IMR-90 (cell line): ENCODE data around the gene BMP2K. TPM values are rescaled to one million over a fixed set of nuclear protein-coding genes. Genes with fewer than 3 reads are reported as not detected.

ENCODE experiments used
- ATAC-seq: fragments of 200-7000 bp; cut with Tn5 transposase; 2 replicates; pipeline ENCODE4 v1.9.1; 2020; ENCODE audit warnings: low read depth, mild to moderate bottlenecking, moderate library complexity
- BruUV-seq: library from RNA; stranded (reverse); fragments of 400-500 nt; replicated peaks from 2 replicates; lab custom pipeline; 2021; lab: Mats Ljungman, UMichigan
- CTCF ChIA-PET: fragments of 300-600 bp; formaldehyde crosslinking; extraction: SDS; loops from one replicate; lab custom pipeline; 2021; ENCODE audit warnings: antibody characterized with exemption; lab: Yijun Ruan, JAX
- POLR2A ChIA-PET: fragments of 300-600 bp; sonication (Branson Sonifier 250); formaldehyde crosslinking; loops from one replicate; lab custom pipeline; 2022; ENCODE audit warnings: antibody characterized with exemption; ENCODE audit not compliant: unreplicated experiment; lab: Charles Lee
- DNase-seq: peaks from one replicate; pipeline ENCODE4 v3.0.0; 2013
- H2AFZ ChIP-seq: replicated peaks from 2 replicates; pipeline ENCODE3; 2013; ENCODE audit warnings: low read length, mild to moderate bottlenecking; ENCODE audit not compliant: poor library complexity
- H2AK5ac ChIP-seq: 2 replicates; pipeline ENCODE4 v1.6.1; 2013; ENCODE audit warnings: low read depth, low read length, inconsistent platforms
- H2AK9ac ChIP-seq: replicated peaks from 2 replicates; pipeline ENCODE3; 2013; ENCODE audit warnings: mild to moderate bottlenecking, low read depth, low read length, moderate library complexity; ENCODE audit not compliant: poor library complexity
- H2BK120ac ChIP-seq: 2 replicates; pipeline ENCODE4 v1.6.1; 2013; ENCODE audit warnings: low read depth, low read length, inconsistent platforms
- H2BK15ac ChIP-seq: 3 replicates; pipeline ENCODE4 v1.6.1; 2013; ENCODE audit warnings: low read depth, low read length, inconsistent platforms
- H2BK20ac ChIP-seq: 2 replicates; pipeline ENCODE4 v1.6.1; 2013; ENCODE audit warnings: low read depth, mild to moderate bottlenecking, inconsistent platforms, low read length, moderate library complexity
- H2BK5ac ChIP-seq: 2 replicates; pipeline ENCODE4 v1.6.1; 2013; ENCODE audit warnings: mild to moderate bottlenecking, low read depth, low read length, inconsistent platforms; ENCODE audit not compliant: poor library complexity, severe bottlenecking
- H3K14ac ChIP-seq: replicated peaks from 2 replicates; pipeline ENCODE4 v1.6.1; 2013; ENCODE audit warnings: low read depth, low read length, inconsistent platforms
- H3K18ac ChIP-seq: 2 replicates; pipeline ENCODE4 v1.6.1; 2013; ENCODE audit warnings: low read depth, low read length, control low read depth
- H3K23ac ChIP-seq: 2 replicates; pipeline ENCODE4 v1.6.1; 2013; ENCODE audit warnings: low read depth, low read length, inconsistent platforms
- H3K27ac ChIP-seq: 2 replicates; pipeline ENCODE4 v1.5.1; 2013; ENCODE audit warnings: mild to moderate bottlenecking, control low read depth, low read length; ENCODE audit not compliant: insufficient read depth
- H3K27me3 ChIP-seq: 2 replicates; pipeline ENCODE4 v1.6.1; 2013; ENCODE audit warnings: low read length; ENCODE audit not compliant: control insufficient read depth, insufficient read depth
- H3K36me3 ChIP-seq: 2 replicates; pipeline ENCODE4 v1.6.1; 2013; ENCODE audit warnings: low read length, mixed read lengths; ENCODE audit not compliant: control insufficient read depth, insufficient read depth
- H3K4ac ChIP-seq: 2 replicates; pipeline ENCODE4 v1.6.1; 2013; ENCODE audit warnings: low read depth, low read length, inconsistent platforms
- H3K4me1 ChIP-seq: 2 replicates; pipeline ENCODE4 v1.6.1; 2013; ENCODE audit warnings: low read length, mixed read lengths; ENCODE audit not compliant: control insufficient read depth, insufficient read depth
- H3K4me2 ChIP-seq: 2 replicates; pipeline ENCODE4 v1.6.1; 2013; ENCODE audit warnings: low read depth, mild to moderate bottlenecking, control low read depth, low read length, moderate library complexity
- H3K4me3 ChIP-seq: 2 replicates; pipeline ENCODE4 v1.5.1; 2013; ENCODE audit warnings: low read depth, mild to moderate bottlenecking, control low read depth, low read length, moderate library complexity; ENCODE audit not compliant: insufficient read depth
- H3K56ac ChIP-seq: 2 replicates; pipeline ENCODE4 v1.6.1; 2013; ENCODE audit warnings: low read length, inconsistent platforms; ENCODE audit not compliant: insufficient read depth; ENCODE audit errors: extremely low read depth
- H3K79me1 ChIP-seq, 2 experiments: 2 replicates each; pipeline ENCODE4 v1.6.1; 2013; ENCODE audit warnings: low read length in 2 of 2, inconsistent platforms in 1 of 2, low read depth in 1 of 2
- H3K9ac ChIP-seq: 2 replicates; pipeline ENCODE4 v1.6.1; 2013; ENCODE audit warnings: low read depth, low read length, control low read depth
- H3K9me1 ChIP-seq: 2 replicates; pipeline ENCODE4 v1.6.1; 2013; ENCODE audit warnings: low read length, inconsistent platforms; ENCODE audit not compliant: insufficient read depth
- H3K9me3 ChIP-seq: 2 replicates; pipeline ENCODE4 v1.6.1; 2013; ENCODE audit warnings: low read length; ENCODE audit not compliant: control insufficient read depth, insufficient read depth
- H4K20me1 ChIP-seq: 2 replicates; pipeline ENCODE4 v1.6.1; 2013; ENCODE audit warnings: low read length, inconsistent platforms; ENCODE audit not compliant: insufficient read depth
- H4K5ac ChIP-seq: 2 replicates; pipeline ENCODE4 v1.6.1; 2013; ENCODE audit warnings: mild to moderate bottlenecking, low read depth, low read length, control low read depth
- H4K8ac ChIP-seq, 2 experiments: 2 replicates each; pipeline ENCODE4 v1.6.1; 2013; ENCODE audit warnings: low read depth in 2 of 2, low read length in 2 of 2, control low read depth in 1 of 2, inconsistent platforms in 1 of 2
- H4K91ac ChIP-seq: 2 replicates; pipeline ENCODE4 v1.6.1; 2013; ENCODE audit warnings: low read depth, low read length, inconsistent platforms; ENCODE audit not compliant: insufficient read depth
- BHLHE40 ChIP-seq: fragments of 150-350 bp; IDR thresholded peaks from 2 replicates; pipeline ENCODE4 v1.6.1; 2016; ENCODE audit warnings: mild to moderate bottlenecking, low read depth, low read length
- CEBPB ChIP-seq: IDR thresholded peaks from 2 replicates; pipeline ENCODE4 v1.6.1; 2012; ENCODE audit warnings: low read depth, low read length, improper control_type of control experiment
- CHD1 ChIP-seq: IDR thresholded peaks from 2 replicates; pipeline ENCODE4 v1.6.1; 2012; ENCODE audit warnings: low read depth, low read length, improper control_type of control experiment
- FOS ChIP-seq: fragments of 150-350 bp; IDR thresholded peaks from 2 replicates; pipeline ENCODE4 v1.6.1; 2016; ENCODE audit warnings: low read depth, low read length
- MAZ ChIP-seq: IDR thresholded peaks from 2 replicates; pipeline ENCODE4 v1.6.1; 2012; ENCODE audit warnings: low read depth, mild to moderate bottlenecking, low read length, improper control_type of control experiment, moderate library complexity, borderline replicate concordance
- MXI1 ChIP-seq: IDR thresholded peaks from 2 replicates; pipeline ENCODE4 v1.6.1; 2012; ENCODE audit warnings: low read depth, mild to moderate bottlenecking, low read length, moderate library complexity, borderline replicate concordance
- NFE2L2 ChIP-seq: fragments of 150-350 bp; IDR thresholded peaks from 2 replicates; pipeline ENCODE4 v1.6.1; 2016; ENCODE audit warnings: low read depth, mild to moderate bottlenecking, low read length
- POLR2A ChIP-seq: IDR thresholded peaks from 2 replicates; pipeline ENCODE4 v1.6.1; 2012; ENCODE audit warnings: mild to moderate bottlenecking, low read depth, low read length
- RAD21 ChIP-seq: IDR thresholded peaks from 2 replicates; pipeline ENCODE4 v1.6.1; 2012; ENCODE audit warnings: low read length, improper control_type of control experiment
- RCOR1 ChIP-seq: IDR thresholded peaks from 2 replicates; pipeline ENCODE4 v1.6.1; 2012; ENCODE audit warnings: mild to moderate bottlenecking, low read length, improper control_type of control experiment; ENCODE audit not compliant: insufficient replicate concordance
- RFX5 ChIP-seq: IDR thresholded peaks from 2 replicates; pipeline ENCODE4 v1.8.0; 2012; ENCODE audit warnings: low read depth, mild to moderate bottlenecking, low read length, moderate library complexity
- SMC3 ChIP-seq: fragments of 150-350 bp; IDR thresholded peaks from 2 replicates; pipeline ENCODE4 v1.6.1; 2016; ENCODE audit warnings: low read depth, mild to moderate bottlenecking, antibody characterized with exemption, low read length, moderate library complexity
- WGBS, 2 experiments: methylation state at CpG; one replicate each; pipeline versions ENCODE4 v1.1.5 to v1.1.7; 2013; ENCODE audit warnings: missing lambda C conversion rate in 2 of 2; ENCODE audit not compliant: insufficient read length in 1 of 2; ENCODE audit errors: extremely low coverage in 2 of 2; 5-methylcytosine and 5-hydroxymethylcytosine counted together
- dilution Hi-C: fragments of 300-500 bp; cut with HindIII; formaldehyde crosslinking; loops from one replicate; pipeline ENCODE4 v1.14.3; 2018; ENCODE audit warnings: low sequenced_read_pairs; ENCODE audit not compliant: unreplicated experiment
- in situ Hi-C: fragments of 300-500 bp; cut with MboI; formaldehyde crosslinking; loops from 3 replicates; pipeline ENCODE4 v1.14.3; 2019; ENCODE audit warnings: low sequenced_read_pairs, inconsistent platforms, mixed read lengths
- intact Hi-C: fragments of 100-400 bp; cut with micrococcal nuclease; formaldehyde crosslinking; loops from 2 replicates; pipeline ENCODE4 v1.10.0; 2022
- polyA plus RNA-seq, 3 experiments: library from polyadenylated mRNA; depleted of rRNA; stranded (reverse); fragments of >200 nt; gene quantifications; 2 replicates each; pipeline ENCODE4 v1.2.3, GENCODE V29; 2012; ENCODE audit warnings: low replicate concordance in 1 of 3
- total RNA-seq: library from RNA; depleted of rRNA; stranded (reverse); fragments of >200 nt; gene quantifications from 2 replicates; pipeline ENCODE4 v1.2.3, GENCODE V29; 2012
- TF ChIP-seq, protein P1 (sequence below): fragments of 150-350 bp; IDR thresholded peaks from 2 replicates; pipeline ENCODE4 v1.6.1; 2017; ENCODE audit warnings: mild to moderate bottlenecking, antibody characterized with exemption, low read length, low read depth
- TF ChIP-seq, protein P2 (sequence below): fragments of 150-350 bp; IDR thresholded peaks from 2 replicates; pipeline ENCODE4 v1.6.1; 2016; ENCODE audit warnings: low read depth, mild to moderate bottlenecking, low read length, moderate library complexity, borderline replicate concordance
- TF ChIP-seq, protein P3 (sequence below): conservative IDR thresholded peaks from 2 replicates; pipeline ENCODE4 v1.5.1; 2012; ENCODE audit warnings: mild to moderate bottlenecking, low read depth, low read length, improper control_type of control experiment

Gene BMP2K
- total and polyA plus RNA-seq, 2 of the 4 experiments (the other 2 are of a cell fraction): 15.8 to 46.1 TPM

DNA sequence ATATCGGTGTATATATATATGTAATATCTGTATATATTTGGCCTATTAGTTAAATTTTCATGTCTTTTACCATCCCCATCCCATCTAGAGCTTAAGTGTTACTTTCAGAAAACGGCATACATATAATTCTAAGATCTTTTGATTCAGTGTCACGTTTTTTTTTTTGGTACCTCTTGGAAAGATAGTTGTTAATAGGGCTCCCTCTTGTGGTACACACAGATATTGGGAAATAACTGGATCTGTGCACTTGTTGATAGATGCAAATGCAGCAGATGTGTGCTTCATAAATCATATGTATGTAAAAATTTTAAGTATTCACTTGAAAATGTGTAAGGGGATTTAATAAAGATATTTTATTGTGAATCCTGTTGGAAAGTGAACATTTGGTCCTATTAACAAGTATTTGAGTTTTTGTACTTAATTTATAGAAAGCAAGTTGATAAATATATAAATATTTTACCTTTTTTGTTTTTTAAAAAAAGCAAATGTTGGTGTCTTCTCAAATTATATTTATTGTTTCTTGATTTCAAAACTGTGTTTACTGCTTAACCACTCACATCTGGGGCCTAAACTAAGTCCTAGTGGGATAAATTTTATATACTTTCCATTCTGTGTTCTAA is 88.4 kb downstream of the BMP2K start:
- Histone ChIP-seq H2BK120ac (no peak overlapping the region), H3K79me1 (peaks cover 5 to 9% of the 10 kb centered on the region in 2 experiments; a peak in 3 of 4 replicates), H4K8ac (no peak overlapping the region), H3K36me3 (peaks cover 6% of the 10 kb centered on the region), H3K27ac (no peak overlapping the region), H2BK15ac (no peak overlapping the region), H3K4me1 (no peaks in the 10 kb centered on the region), H3K27me3 (no peaks in the 10 kb centered on the region), H3K9me1 (no peaks in the 10 kb centered on the region; the same call in 1 of the 2 replicates), H2BK5ac (no peak overlapping the region), H2AK9ac (no peak overlapping the region), H3K4ac (no peak overlapping the region), H4K91ac (no peak overlapping the region), H3K23ac (no peak overlapping the region), H2BK20ac (no peak overlapping the region), H4K20me1 (no peaks in the 10 kb centered on the region), H3K4me3 (no peak overlapping the region), H3K18ac (no peak overlapping the region), H3K4me2 (no peak overlapping the region), H3K9me3 (no peaks in the 10 kb centered on the region), H2AFZ (no peak overlapping the region), H4K5ac (no peak overlapping the region), H3K9ac (no peak overlapping the region), H3K56ac (no peak overlapping the region), H2AK5ac (no peak overlapping the region), H3K14ac (no peak overlapping the region)
- BruUV-seq: no TSS peak
- intact Hi-C loops: loop anchor here (1.0 to 5.0 kb wide), 6 partner anchors 87 to 906 kb away; partner anchors contain the start of gene FRAS1
- DNase-seq (peak; percentile 85), ATAC-seq (peak; percentile 66)
- ChIA-PET CTCF (interaction anchor here (0.6 to 1.8 kb wide), 16 partner anchors 10 to 1939 kb away, joined by 3 to 9 read pairs (median 4); no protein-coding TSS in a partner anchor), POLR2A (interaction anchor here (0.6 kb wide), 1 partner anchor 238 kb away, joined by 3 read pairs; no protein-coding TSS in a partner anchor)
- in situ Hi-C loops: loop anchor here (5.0 to 25.0 kb wide), 2 partner anchors 252 to 902 kb away; no protein-coding TSS in a partner anchor
- dilution Hi-C loops: loop anchor here (25.0 kb wide), 1 partner anchor 252 kb away; no protein-coding TSS in a partner anchor
- WGBS, 2 experiments: no CpG with 5 or more reads among the region's 3 CpGs
- peak; percentile 66; the same call in 1 of the 2 replicates for TF ChIP-seq BHLHE40
- TF ChIP-seq, protein P1, sequence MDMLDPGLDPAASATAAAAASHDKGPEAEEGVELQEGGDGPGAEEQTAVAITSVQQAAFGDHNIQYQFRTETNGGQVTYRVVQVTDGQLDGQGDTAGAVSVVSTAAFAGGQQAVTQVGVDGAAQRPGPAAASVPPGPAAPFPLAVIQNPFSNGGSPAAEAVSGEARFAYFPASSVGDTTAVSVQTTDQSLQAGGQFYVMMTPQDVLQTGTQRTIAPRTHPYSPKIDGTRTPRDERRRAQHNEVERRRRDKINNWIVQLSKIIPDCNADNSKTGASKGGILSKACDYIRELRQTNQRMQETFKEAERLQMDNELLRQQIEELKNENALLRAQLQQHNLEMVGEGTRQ: no peak
- TF ChIP-seq, protein P2, sequence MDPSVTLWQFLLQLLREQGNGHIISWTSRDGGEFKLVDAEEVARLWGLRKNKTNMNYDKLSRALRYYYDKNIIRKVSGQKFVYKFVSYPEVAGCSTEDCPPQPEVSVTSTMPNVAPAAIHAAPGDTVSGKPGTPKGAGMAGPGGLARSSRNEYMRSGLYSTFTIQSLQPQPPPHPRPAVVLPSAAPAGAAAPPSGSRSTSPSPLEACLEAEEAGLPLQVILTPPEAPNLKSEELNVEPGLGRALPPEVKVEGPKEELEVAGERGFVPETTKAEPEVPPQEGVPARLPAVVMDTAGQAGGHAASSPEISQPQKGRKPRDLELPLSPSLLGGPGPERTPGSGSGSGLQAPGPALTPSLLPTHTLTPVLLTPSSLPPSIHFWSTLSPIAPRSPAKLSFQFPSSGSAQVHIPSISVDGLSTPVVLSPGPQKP: no peak
- TF ChIP-seq MAZ: no peak
- TF ChIP-seq RFX5: no peak
- peak; percentile 87 for TF ChIP-seq RAD21
- TF ChIP-seq NFE2L2: no peak
- no peak for TF ChIP-seq MXI1
- no peak for TF ChIP-seq RCOR1
- no peak for TF ChIP-seq CHD1
- TF ChIP-seq SMC3: peak; percentile 90
- TF ChIP-seq POLR2A: no peak
- no peak for TF ChIP-seq FOS
- TF ChIP-seq, protein P3, sequence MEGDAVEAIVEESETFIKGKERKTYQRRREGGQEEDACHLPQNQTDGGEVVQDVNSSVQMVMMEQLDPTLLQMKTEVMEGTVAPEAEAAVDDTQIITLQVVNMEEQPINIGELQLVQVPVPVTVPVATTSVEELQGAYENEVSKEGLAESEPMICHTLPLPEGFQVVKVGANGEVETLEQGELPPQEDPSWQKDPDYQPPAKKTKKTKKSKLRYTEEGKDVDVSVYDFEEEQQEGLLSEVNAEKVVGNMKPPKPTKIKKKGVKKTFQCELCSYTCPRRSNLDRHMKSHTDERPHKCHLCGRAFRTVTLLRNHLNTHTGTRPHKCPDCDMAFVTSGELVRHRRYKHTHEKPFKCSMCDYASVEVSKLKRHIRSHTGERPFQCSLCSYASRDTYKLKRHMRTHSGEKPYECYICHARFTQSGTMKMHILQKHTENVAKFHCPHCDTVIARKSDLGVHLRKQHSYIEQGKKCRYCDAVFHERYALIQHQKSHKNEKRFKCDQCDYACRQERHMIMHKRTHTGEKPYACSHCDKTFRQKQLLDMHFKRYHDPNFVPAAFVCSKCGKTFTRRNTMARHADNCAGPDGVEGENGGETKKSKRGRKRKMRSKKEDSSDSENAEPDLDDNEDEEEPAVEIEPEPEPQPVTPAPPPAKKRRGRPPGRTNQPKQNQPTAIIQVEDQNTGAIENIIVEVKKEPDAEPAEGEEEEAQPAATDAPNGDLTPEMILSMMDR: peak; percentile 83
- TF ChIP-seq CEBPB: peak; percentile 81
